ENCODE data around the gene CLBA1. TPM values are rescaled to one million over a fixed set of nuclear protein-coding genes. Genes with fewer than 3 reads are reported as not detected.

The CLBA1 gene
- total RNA-seq, 5 donors from 2014 or later (not counting 1 experiment from before 2014, with no cell fraction given), result 1.2 to 3.4 (median 2.7) TPM

GRCh38 chr14:104993808-104994591 is 8.4 kb downstream of the CLBA1 start:
- no peak for ATAC-seq (replicated peaks in 1 of 4)
- Mint-ChIP-seq H3K27me3 (no peaks in the 10 kb centered on the region), H3K27ac (no peak overlapping the region), H3K36me3 (peaks cover 9% of the 10 kb centered on the region), H3K9me3 (no peaks in the 10 kb centered on the region), H3K4me3 (no peak overlapping the region), H3K4me1 (no peaks in the 10 kb centered on the region)
- Histone ChIP-seq H3K36me3 (ENCODE audit: control insufficient read depth in 2 of 2, extremely low read depth in 1 of 2, insufficient read depth in 1 of 2, low read length in 1 of 2) (no peaks in the 10 kb centered on the region), H3K4me1 (ENCODE audit: control insufficient read depth in 1 of 2, extremely low read depth in 1 of 2, insufficient read depth in 2 of 2, low read length in 2 of 2) (no peaks in the 10 kb centered on the region), H3K27me3 (replicated peaks in 1 of 2; ENCODE audit: control insufficient read depth in 2 of 2, extremely low read depth in 1 of 2, insufficient read depth in 2 of 2, low read length in 1 of 2) (peaks cover 0 to 8% of the 10 kb centered on the region in 2 experiments), H3K9me3 (no peaks in the 10 kb centered on the region), H3K27ac (ENCODE audit: low read length) (no peak overlapping the region), H3K4me3 (ENCODE audit: control insufficient read depth in 1 of 2, extremely low read depth in 1 of 2, low read length in 1 of 2) (no peak overlapping the region)
- CTCF ChIA-PET, result no interaction called here
- DNase-seq, result no peak
- POLR2A ChIA-PET, result no interaction called here
- 85% methylated on average over 21 of the region's 22 CpGs for WGBS (ENCODE audit: insufficient coverage)

- Histone ChIP-seq H3K4me1 (ENCODE audit: control insufficient read depth in 1 of 2, extremely low read depth in 1 of 2, insufficient read depth in 2 of 2, low read length in 2 of 2) (no peaks in the 10 kb centered on the region), H3K27me3 (replicated peaks in 1 of 2; ENCODE audit: control insufficient read depth in 2 of 2, extremely low read depth in 1 of 2, insufficient read depth in 2 of 2, low read length in 1 of 2) (no peaks in the 10 kb centered on the region), H3K4me3 (ENCODE audit: control insufficient read depth in 1 of 2, extremely low read depth in 1 of 2, low read length in 1 of 2) (no peak overlapping the region), H3K27ac (ENCODE audit: low read length) (no peak overlapping the region), H3K36me3 (ENCODE audit: control insufficient read depth in 2 of 2, extremely low read depth in 1 of 2, insufficient read depth in 1 of 2, low read length in 1 of 2) (no peaks in the 10 kb centered on the region), H3K9me3 (no peaks in the 10 kb centered on the region)
- Mint-ChIP-seq H3K4me3 (no peak overlapping the region), H3K27ac (no peak overlapping the region), H3K9me3 (no peaks in the 10 kb centered on the region), H3K27me3 (no peaks in the 10 kb centered on the region), H3K4me1 (no peaks in the 10 kb centered on the region), H3K36me3 (peaks cover 9% of the 10 kb centered on the region)
- POLR2A ChIA-PET, result interaction anchor here in 1 of 2 donors (0.5 kb wide), 1 partner anchor 86 kb away, joined by 4 read pairs; no protein-coding TSS in a partner anchor
- DNase-seq (no peak), ATAC-seq (replicated peaks in 1 of 4) (no peak)
- CTCF ChIA-PET, result no interaction called here
- 96% methylated on average over 6 of the region's 6 CpGs for WGBS (ENCODE audit: insufficient coverage)
These were observed 9.4 kb downstream of the CLBA1 start for GRCh38 chr14:104994978-104995377.

DNA sequence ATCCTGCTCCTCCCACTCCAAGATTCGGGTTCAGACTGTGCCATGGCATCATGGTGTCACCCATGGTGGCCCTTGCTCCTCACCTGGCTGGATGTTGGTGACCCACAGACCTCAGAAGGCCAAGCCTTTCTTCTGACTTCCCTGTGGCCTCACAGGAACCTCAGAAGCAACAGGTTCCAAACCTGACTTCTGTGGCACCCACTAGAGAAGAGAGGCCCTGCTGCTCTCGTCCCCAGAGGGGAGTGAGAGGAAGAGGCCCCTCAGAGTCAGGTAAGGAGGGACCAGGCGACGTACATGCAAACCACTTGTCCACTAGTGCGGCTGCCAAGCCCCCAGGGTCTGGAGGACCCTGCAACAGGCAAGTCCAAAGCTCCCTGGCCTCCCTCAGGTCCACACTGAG is 10.4 kb downstream of the CLBA1 start:
- no peaks in the 10 kb centered on the region for H3K27me3 Mint-ChIP-seq
- POLR2A ChIA-PET, result no interaction called here
- H3K9me3 Mint-ChIP-seq, result no peaks in the 10 kb centered on the region

DNA sequence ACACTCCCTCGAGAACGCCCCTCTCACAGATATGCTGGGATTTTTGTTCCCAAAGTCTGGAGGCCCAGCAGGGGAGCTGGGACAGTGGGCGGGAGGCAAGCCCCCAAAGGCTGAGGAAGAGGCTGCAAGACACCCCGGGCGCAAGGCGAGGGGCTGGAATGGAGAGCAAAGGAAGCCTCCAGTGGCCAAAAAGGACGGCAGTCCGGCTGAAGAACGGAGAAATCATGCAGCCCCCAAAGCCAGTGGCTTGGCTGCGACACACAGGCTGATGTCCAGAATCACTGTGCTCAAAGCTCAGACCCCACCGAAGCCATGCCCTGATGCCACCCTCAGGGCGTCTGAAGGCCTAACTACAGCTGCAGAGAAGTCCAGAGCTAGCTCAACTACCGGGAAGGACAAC is 10.9 kb downstream of the CLBA1 start:
- no peaks in the 10 kb centered on the region for H3K9me3 ChIP-seq
- H3K4me3 ChIP-seq (ENCODE audit: control insufficient read depth in 1 of 2, extremely low read depth in 1 of 2, low read length in 1 of 2), result no peak overlapping the region
- ChIA-PET POLR2A (no interaction called here), CTCF (interaction anchor here in 1 of 2 donors (0.7 kb wide), 1 partner anchor 49 kb away, joined by 3 read pairs; no protein-coding TSS in a partner anchor)
- Mint-ChIP-seq H3K4me3 (no peak overlapping the region), H3K36me3 (peaks cover 9% of the 10 kb centered on the region), H3K27me3 (no peaks in the 10 kb centered on the region), H3K9me3 (no peaks in the 10 kb centered on the region), H3K4me1 (no peaks in the 10 kb centered on the region), H3K27ac (no peak overlapping the region)
- 95% methylated on average over 12 of the region's 13 CpGs for WGBS (ENCODE audit: insufficient coverage)
- DNase-seq, result no peak
- H3K27ac ChIP-seq (ENCODE audit: low read length), result no peak overlapping the region
- no peaks in the 10 kb centered on the region for H3K27me3 ChIP-seq (replicated peaks in 1 of 2; ENCODE audit: control insufficient read depth in 2 of 2, extremely low read depth in 1 of 2, insufficient read depth in 2 of 2, low read length in 1 of 2)
- no peaks in the 10 kb centered on the region for H3K36me3 ChIP-seq (ENCODE audit: control insufficient read depth in 2 of 2, extremely low read depth in 1 of 2, insufficient read depth in 1 of 2, low read length in 1 of 2)
- no peak for ATAC-seq (replicated peaks in 1 of 4)
- H3K4me1 ChIP-seq (ENCODE audit: control insufficient read depth in 1 of 2, extremely low read depth in 1 of 2, insufficient read depth in 2 of 2, low read length in 2 of 2), result no peaks in the 10 kb centered on the region

More for the DNA sequence above, 10.4 kb downstream of the CLBA1 start:
- CTCF ChIA-PET, result interaction anchor here in 1 of 2 donors (0.6 to 0.7 kb wide), 2 partner anchors 49 to 364 kb away, joined by 3 to 6 read pairs; no protein-coding TSS in a partner anchor
- H3K27ac Mint-ChIP-seq, result no peak overlapping the region
- Histone ChIP-seq H3K36me3 (ENCODE audit: control insufficient read depth in 2 of 2, extremely low read depth in 1 of 2, insufficient read depth in 1 of 2, low read length in 1 of 2) (no peaks in the 10 kb centered on the region), H3K27me3 (replicated peaks in 1 of 2; ENCODE audit: control insufficient read depth in 2 of 2, extremely low read depth in 1 of 2, insufficient read depth in 2 of 2, low read length in 1 of 2) (no peaks in the 10 kb centered on the region), H3K4me3 (ENCODE audit: control insufficient read depth in 1 of 2, extremely low read depth in 1 of 2, low read length in 1 of 2) (no peak overlapping the region), H3K9me3 (no peaks in the 10 kb centered on the region), H3K27ac (ENCODE audit: low read length) (no peak overlapping the region), H3K4me1 (ENCODE audit: control insufficient read depth in 1 of 2, extremely low read depth in 1 of 2, insufficient read depth in 2 of 2, low read length in 2 of 2) (no peaks in the 10 kb centered on the region)
- no peaks in the 10 kb centered on the region for H3K4me1 Mint-ChIP-seq
- no peak overlapping the region for H3K4me3 Mint-ChIP-seq
- no peak for ATAC-seq (replicated peaks in 1 of 4)
- H3K36me3 Mint-ChIP-seq, result peaks cover 9% of the 10 kb centered on the region
- no peak for DNase-seq
- 75% methylated on average over 1 of the region's 5 CpGs for WGBS (ENCODE audit: insufficient coverage)

DNA sequence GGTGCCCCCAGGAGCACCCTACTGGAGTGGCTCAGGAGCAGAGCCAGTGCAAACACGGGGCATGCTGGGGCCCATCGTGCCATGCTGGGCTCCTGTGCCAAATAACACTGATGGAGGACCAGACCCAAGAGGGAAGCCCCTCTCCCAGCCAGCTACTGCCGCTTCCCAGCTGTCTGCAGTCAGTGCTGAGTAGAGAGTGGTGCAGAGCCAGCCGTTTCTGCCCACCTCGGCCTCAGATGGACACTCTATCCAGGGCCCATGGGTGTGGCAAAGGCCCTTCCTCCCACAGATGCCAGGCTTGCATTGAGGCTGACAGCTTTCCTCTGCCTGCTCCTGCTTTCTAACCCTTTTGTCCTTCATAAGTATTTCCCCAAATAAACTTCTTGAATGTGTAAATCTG is 13.2 kb downstream of the CLBA1 start:
- DNase-seq, result no peak
- no peaks in the 10 kb centered on the region for H3K4me1 ChIP-seq (ENCODE audit: control insufficient read depth in 1 of 2, extremely low read depth in 1 of 2, insufficient read depth in 2 of 2, low read length in 2 of 2)
- H3K9me3 ChIP-seq, result no peaks in the 10 kb centered on the region
- ATAC-seq (replicated peaks in 1 of 4), result no peak
- no peaks in the 10 kb centered on the region for H3K27me3 ChIP-seq (replicated peaks in 1 of 2; ENCODE audit: control insufficient read depth in 2 of 2, extremely low read depth in 1 of 2, insufficient read depth in 2 of 2, low read length in 1 of 2)
- H3K4me3 Mint-ChIP-seq, result no peak overlapping the region
- H3K27me3 Mint-ChIP-seq, result no peaks in the 10 kb centered on the region
- no peaks in the 10 kb centered on the region for H3K4me1 Mint-ChIP-seq
- no peak overlapping the region for H3K27ac Mint-ChIP-seq
- POLR2A ChIA-PET, result interaction anchor here in 1 of 2 donors (0.9 kb wide), 1 partner anchor 12 kb away, joined by 3 read pairs; no protein-coding TSS in a partner anchor
- WGBS (ENCODE audit: insufficient coverage), result 94% methylated on average over 3 of the region's 5 CpGs
- H3K9me3 Mint-ChIP-seq, result no peaks in the 10 kb centered on the region
- CTCF ChIA-PET, result interaction anchor here in 1 of 2 donors (0.5 kb wide), 1 partner anchor 14 kb away, joined by 3 read pairs; no protein-coding TSS in a partner anchor
- no peak overlapping the region for H3K27ac ChIP-seq (ENCODE audit: low read length)
- H3K36me3 ChIP-seq (ENCODE audit: control insufficient read depth in 2 of 2, extremely low read depth in 1 of 2, insufficient read depth in 1 of 2, low read length in 1 of 2), result no peaks in the 10 kb centered on the region
- no peak overlapping the region for H3K4me3 ChIP-seq (ENCODE audit: control insufficient read depth in 1 of 2, extremely low read depth in 1 of 2, low read length in 1 of 2)
- no peaks in the 10 kb centered on the region for H3K36me3 Mint-ChIP-seq

- H3K4me1 Mint-ChIP-seq, result no peaks in the 10 kb centered on the region
- 100% methylated on average over 3 of the region's 3 CpGs for WGBS (ENCODE audit: insufficient coverage)
These were observed 13.8 kb downstream of the CLBA1 start for GRCh38 chr14:104999361-104999760.

More at GRCh38 chr14:104999361-104999760, 13.8 kb downstream of the CLBA1 start:
- no peaks in the 10 kb centered on the region for H3K27me3 Mint-ChIP-seq
- Histone ChIP-seq H3K27ac (ENCODE audit: low read length) (no peak overlapping the region), H3K9me3 (no peaks in the 10 kb centered on the region), H3K4me3 (ENCODE audit: control insufficient read depth in 1 of 2, extremely low read depth in 1 of 2, low read length in 1 of 2) (no peak overlapping the region), H3K36me3 (ENCODE audit: control insufficient read depth in 2 of 2, extremely low read depth in 1 of 2, insufficient read depth in 1 of 2, low read length in 1 of 2) (no peaks in the 10 kb centered on the region), H3K27me3 (replicated peaks in 1 of 2; ENCODE audit: control insufficient read depth in 2 of 2, extremely low read depth in 1 of 2, insufficient read depth in 2 of 2, low read length in 1 of 2) (no peaks in the 10 kb centered on the region), H3K4me1 (ENCODE audit: control insufficient read depth in 1 of 2, extremely low read depth in 1 of 2, insufficient read depth in 2 of 2, low read length in 2 of 2) (no peaks in the 10 kb centered on the region)
- ATAC-seq (replicated peaks in 1 of 4), result no peak
- H3K27ac Mint-ChIP-seq, result no peak overlapping the region
- POLR2A ChIA-PET, result no interaction called here
- CTCF ChIA-PET, result no interaction called here
- no peak for DNase-seq
- no peaks in the 10 kb centered on the region for H3K9me3 Mint-ChIP-seq
- no peaks in the 10 kb centered on the region for H3K36me3 Mint-ChIP-seq
- no peak overlapping the region for H3K4me3 Mint-ChIP-seq
